CD8-positive, alpha-beta memory T cell (primary cell): ENCODE data around the gene FYN. TPM values are rescaled to one million over a fixed set of nuclear protein-coding genes. Genes with fewer than 3 reads are reported as not detected.
"Not testable (repeated sequence)": the region's sequence is repeated elsewhere in the genome, so short reads cannot be mapped to it uniquely, and the experiment has no call there.

ENCODE experiments used
- CTCF ChIA-PET: fragments of 350-600 bp; sonication (Branson Sonifier 250); formaldehyde crosslinking; loops from one replicate; lab custom pipeline; 2021; ENCODE audit warnings: antibody characterized with exemption; lab: Charles Lee
- POLR2A ChIA-PET: fragments of 350-600 bp; sonication (Branson Sonifier 250); formaldehyde crosslinking; loops from one replicate; lab custom pipeline; 2021; ENCODE audit warnings: antibody characterized with exemption; lab: Charles Lee
- DNase-seq, 5 donors: peaks; one replicate each; pipeline versions ENCODE4 v3.0.0 to v3.0.0-alpha.2; 2020 to 2022; ENCODE audit warnings: mixed read lengths in 1 of 5
- H3K27ac ChIP-seq: one replicate; pipeline ENCODE4 v1.7.0; 2013; ENCODE audit warnings: low read depth, mild to moderate bottlenecking, low read length, moderate library complexity
- H3K27me3 ChIP-seq: 2 replicates; pipeline ENCODE4 v1.7.0; 2013; ENCODE audit warnings: low read length, mild to moderate bottlenecking; ENCODE audit not compliant: insufficient read depth, poor library complexity, severe bottlenecking
- H3K36me3 ChIP-seq: 2 replicates; pipeline ENCODE4 v1.7.0; 2013; ENCODE audit warnings: mild to moderate bottlenecking, low read length, moderate library complexity; ENCODE audit not compliant: insufficient read depth
- H3K4me1 ChIP-seq: 2 replicates; pipeline ENCODE4 v1.7.0; 2013; ENCODE audit warnings: mild to moderate bottlenecking, low read length, moderate library complexity; ENCODE audit not compliant: insufficient read depth
- H3K4me3 ChIP-seq: 2 replicates; pipeline ENCODE4 v1.7.0; 2013; ENCODE audit warnings: mild to moderate bottlenecking, low read length
- H3K9me3 ChIP-seq: 2 replicates; pipeline ENCODE4 v1.7.0; 2013; ENCODE audit warnings: mild to moderate bottlenecking, low read length
- H3K27ac Mint-ChIP-seq, 8 donors: one replicate each; pipeline ENCODE4 v1.8.0; 2020 to 2021; ENCODE audit warnings: mixed read lengths in 8 of 8, mild to moderate bottlenecking in 6 of 8, inconsistent platforms in 3 of 8, moderate library complexity in 3 of 8
- H3K27me3 Mint-ChIP-seq, 2 donors: one replicate each; pipeline ENCODE4 v1.8.0; 2020 to 2021; ENCODE audit warnings: mixed read lengths in 2 of 2, mild to moderate bottlenecking in 1 of 2, moderate library complexity in 1 of 2
- H3K36me3 Mint-ChIP-seq, 3 donors: one replicate each; pipeline ENCODE4 v1.8.0; 2020 to 2021; ENCODE audit warnings: mixed read lengths in 3 of 3, inconsistent platforms in 1 of 3, mild to moderate bottlenecking in 1 of 3
- H3K4me1 Mint-ChIP-seq, 3 donors: one replicate each; pipeline ENCODE4 v1.8.0; 2020 to 2021; ENCODE audit warnings: mixed read lengths in 3 of 3, inconsistent platforms in 1 of 3, mild to moderate bottlenecking in 1 of 3
- H3K4me3 Mint-ChIP-seq, 7 donors: one replicate each; pipeline ENCODE4 v1.8.0; 2020 to 2021; ENCODE audit warnings: mixed read lengths in 7 of 7, mild to moderate bottlenecking in 6 of 7, moderate library complexity in 4 of 7, inconsistent platforms in 2 of 7
- H3K9me3 Mint-ChIP-seq, 5 donors: one replicate each; pipeline ENCODE4 v1.8.0; 2020 to 2022; ENCODE audit warnings: mixed read lengths in 5 of 5, mild to moderate bottlenecking in 3 of 5, moderate library complexity in 2 of 5, inconsistent platforms in 1 of 5
- polyA plus RNA-seq: library from polyadenylated mRNA; unstranded; fragments of 300-500 nt; fragmentation: Illumina TruSeq; gene quantifications from one replicate; pipeline ENCODE4 v1.2.3, GENCODE V29; 2021
- total RNA-seq, 2 experiments: library from RNA; stranded (reverse); gene quantifications; one replicate each; pipeline ENCODE4 v1.2.3, GENCODE V29; 2021

The FYN gene
- total and polyA plus RNA-seq, 3 experiments from 2014 or later: 481 to 611 (median 491) TPM

- Histone ChIP-seq H3K27ac (no peak overlapping the region), H3K4me1 (no peaks in the 10 kb centered on the region), H3K27me3 (no peaks in the 10 kb centered on the region), H3K9me3 (no peaks in the 10 kb centered on the region), H3K4me3 (no peak overlapping the region), H3K36me3 (no peaks in the 10 kb centered on the region)
- Mint-ChIP-seq H3K36me3 (peaks cover 4 to 40% (median 17%) of the 10 kb centered on the region in 3 donors), H3K27me3 (no peaks in the 10 kb centered on the region), H3K27ac (peak overlapping the region in 1 of 8 donors; percentile 17), H3K9me3 (peaks cover 0 to 6% (median 0%) of the 10 kb centered on the region in 5 donors), H3K4me3 (no peak overlapping the region), H3K4me1 (no peaks in the 10 kb centered on the region)
- DNase-seq: peak in 1 of 5 donors; percentile 16
- CTCF ChIA-PET: no interaction called here
- POLR2A ChIA-PET: interaction anchor here (1.1 kb wide), 1 partner anchor 384 kb away, joined by 5 read pairs; a partner anchor contains a TSS
Measured at GRCh38 chr6:111642463-111643158, 230.6 kb downstream of the FYN start.

- Mint-ChIP-seq H3K4me3 (no peak overlapping the region), H3K27me3 (no peaks in the 10 kb centered on the region)
- CTCF ChIA-PET: no interaction called here
Measured at GRCh38 chr6:111639266-111639665, 234.0 kb downstream of the FYN start.

DNA sequence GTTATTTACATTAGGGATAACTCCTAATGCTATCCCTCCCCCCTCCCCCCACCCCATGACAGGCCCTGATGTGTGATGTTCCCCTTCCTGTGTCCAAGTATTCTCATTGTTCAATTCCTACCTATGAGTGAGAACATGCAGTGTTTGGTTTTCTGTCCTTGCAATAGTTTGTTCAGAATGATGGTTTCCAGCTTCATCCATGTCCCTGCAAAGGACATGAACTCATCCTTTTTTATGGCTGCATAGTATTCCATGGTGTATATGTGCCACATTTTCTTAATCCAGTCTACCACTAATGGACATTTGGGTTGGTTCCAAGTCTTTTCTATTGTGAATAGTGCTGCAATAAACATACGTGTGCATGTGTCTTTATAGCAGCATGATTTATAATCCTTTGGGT lies 238.3 kb downstream of the FYN start:
- peaks cover 2 to 23% (median 14%) of the 10 kb centered on the region in 3 donors for H3K36me3 Mint-ChIP-seq
- H3K4me1 ChIP-seq, H3K36me3 ChIP-seq, H3K4me1 Mint-ChIP-seq, H3K9me3 ChIP-seq, H3K9me3 Mint-ChIP-seq, H3K4me3 ChIP-seq, H3K27me3 ChIP-seq, POLR2A ChIA-PET, H3K27ac ChIP-seq, H3K4me3 Mint-ChIP-seq, DNase-seq, CTCF ChIA-PET, H3K27me3 Mint-ChIP-seq, H3K27ac Mint-ChIP-seq: not testable (repeated sequence)

More at GRCh38 chr6:111639266-111639665, 234.0 kb downstream of the FYN start:
- Histone ChIP-seq H3K27ac (no peak overlapping the region), H3K4me1 (no peaks in the 10 kb centered on the region), H3K4me3 (no peak overlapping the region), H3K9me3 (no peaks in the 10 kb centered on the region), H3K27me3 (no peaks in the 10 kb centered on the region), H3K36me3 (no peaks in the 10 kb centered on the region)
- POLR2A ChIA-PET: no interaction called here
- Mint-ChIP-seq H3K36me3 (peaks cover 4 to 29% (median 25%) of the 10 kb centered on the region in 3 donors), H3K4me1 (no peaks in the 10 kb centered on the region), H3K27ac (no peak overlapping the region), H3K9me3 (peaks cover 0 to 6% (median 0%) of the 10 kb centered on the region in 5 donors)
- no peak for DNase-seq

- peaks cover 4 to 25% (median 11%) of the 10 kb centered on the region in 3 donors for H3K36me3 Mint-ChIP-seq
- H3K27ac Mint-ChIP-seq: no peak overlapping the region
- POLR2A ChIA-PET: no interaction called here
- CTCF ChIA-PET: no interaction called here
- no peaks in the 10 kb centered on the region for H3K36me3 ChIP-seq
- peaks cover 5 to 9% (median 7%) of the 10 kb centered on the region in 5 donors for H3K9me3 Mint-ChIP-seq
- H3K27me3 Mint-ChIP-seq: no peaks in the 10 kb centered on the region
- no peak overlapping the region for H3K4me3 Mint-ChIP-seq
- H3K9me3 ChIP-seq: no peaks in the 10 kb centered on the region
- H3K4me1 ChIP-seq: no peaks in the 10 kb centered on the region
- no peak for DNase-seq
- H3K27me3 ChIP-seq: no peaks in the 10 kb centered on the region
- H3K27ac ChIP-seq: no peak overlapping the region
- no peaks in the 10 kb centered on the region for H3K4me1 Mint-ChIP-seq
- H3K4me3 ChIP-seq: no peak overlapping the region
Measured at GRCh38 chr6:111633822-111634221, 239.4 kb downstream of the FYN start.

- Histone ChIP-seq H3K4me1 (no peaks in the 10 kb centered on the region), H3K4me3 (no peak overlapping the region), H3K27me3 (no peaks in the 10 kb centered on the region), H3K9me3 (no peaks in the 10 kb centered on the region), H3K36me3 (no peaks in the 10 kb centered on the region), H3K27ac (no peak overlapping the region)
- Mint-ChIP-seq H3K36me3 (peaks cover 4 to 29% (median 11%) of the 10 kb centered on the region in 3 donors), H3K27ac (peak overlapping the region in 1 of 8 donors; percentile 37), H3K4me1 (no peaks in the 10 kb centered on the region), H3K27me3 (no peaks in the 10 kb centered on the region), H3K4me3 (no peak overlapping the region), H3K9me3 (peaks cover 5 to 10% (median 9%) of the 10 kb centered on the region in 5 donors)
- POLR2A ChIA-PET: no interaction called here
- CTCF ChIA-PET: no interaction called here
- no peak for DNase-seq
Measured at GRCh38 chr6:111632468-111633247, 240.6 kb downstream of the FYN start.

GRCh38 chr6:111631903-111632460 lies 241.3 kb downstream of the FYN start:
- Histone ChIP-seq H3K27ac (no peak overlapping the region), H3K4me1 (no peaks in the 10 kb centered on the region), H3K4me3 (no peak overlapping the region), H3K9me3 (no peaks in the 10 kb centered on the region), H3K36me3 (no peaks in the 10 kb centered on the region), H3K27me3 (no peaks in the 10 kb centered on the region)
- CTCF ChIA-PET: no interaction called here
- POLR2A ChIA-PET: no interaction called here
- H3K9me3 Mint-ChIP-seq: peaks cover 5 to 10% (median 9%) of the 10 kb centered on the region in 5 donors
- H3K4me3 Mint-ChIP-seq: no peak overlapping the region
- H3K27ac Mint-ChIP-seq: peak overlapping the region in 1 of 8 donors; percentile 13
- DNase-seq: no peak
- H3K4me1 Mint-ChIP-seq: no peaks in the 10 kb centered on the region
- H3K36me3 Mint-ChIP-seq: peaks cover 4 to 22% (median 6%) of the 10 kb centered on the region in 3 donors
- no peaks in the 10 kb centered on the region for H3K27me3 Mint-ChIP-seq

GRCh38 chr6:111631018-111631417 lies 242.2 kb downstream of the FYN start:
- POLR2A ChIA-PET: no interaction called here
- H3K27ac ChIP-seq: no peak overlapping the region
- CTCF ChIA-PET: no interaction called here
- Mint-ChIP-seq H3K4me1 (no peaks in the 10 kb centered on the region), H3K4me3 (no peak overlapping the region), H3K27ac (no peak overlapping the region), H3K27me3 (no peaks in the 10 kb centered on the region), H3K9me3 (peaks cover 5 to 10% (median 9%) of the 10 kb centered on the region in 5 donors), H3K36me3 (peaks cover 4 to 14% (median 5%) of the 10 kb centered on the region in 3 donors)
- no peaks in the 10 kb centered on the region for H3K36me3 ChIP-seq
- H3K4me3 ChIP-seq: no peak overlapping the region
- no peaks in the 10 kb centered on the region for H3K9me3 ChIP-seq
- H3K4me1 ChIP-seq: no peaks in the 10 kb centered on the region
- DNase-seq: no peak
- no peaks in the 10 kb centered on the region for H3K27me3 ChIP-seq
